ENCODE measurements around the gene DMBT1. TPM values are rescaled to one million over a fixed set of nuclear protein-coding genes. Genes with fewer than 3 reads are reported as not detected.

DMBT1 gene
- total and polyA plus RNA-seq, 2 of the 4 experiments (the other 2 are of a cell fraction): under 0.01 TPM; not detected in 1

DNA sequence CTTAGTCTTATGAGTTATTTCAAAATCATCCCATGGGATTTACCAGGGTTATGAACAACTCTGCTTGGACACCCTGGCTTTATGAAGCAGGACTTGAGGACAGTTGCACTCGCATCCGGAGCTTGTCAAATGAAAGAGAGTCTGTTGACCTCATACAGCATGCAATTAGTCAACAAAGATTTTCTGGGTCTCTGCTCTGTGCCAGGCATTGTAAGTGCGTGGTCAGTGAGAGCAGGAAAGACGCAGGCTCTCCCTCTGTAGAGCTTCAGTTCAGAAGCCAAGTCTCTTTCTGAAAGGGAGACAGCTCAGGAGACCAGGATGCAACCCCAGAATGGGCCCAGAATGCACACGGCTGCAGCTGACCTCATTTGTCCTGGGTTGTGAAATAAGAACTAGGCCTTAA, 45.5 kb upstream of the DMBT1 start:
- CTCF ChIA-PET: interaction anchor here (1.0 kb wide), 1 partner anchor 373 kb away, joined by 3 read pairs; no protein-coding TSS in a partner anchor
- intact Hi-C loops (cut with micrococcal nuclease): no loop called here

More for the DNA sequence above, 45.5 kb upstream of the DMBT1 start:
- Histone ChIP-seq H2AFZ (replicated peaks; ENCODE audit: low read length, poor library complexity) (no peak overlapping the region), H3K4me3 (ENCODE audit: insufficient read depth, low read depth, low read length) (no peak overlapping the region), H2BK15ac (ENCODE audit: low read depth, low read length) (no peak overlapping the region), H3K18ac (ENCODE audit: low read depth, low read length) (no peak overlapping the region), H3K27ac (ENCODE audit: insufficient read depth, low read length) (no peak overlapping the region), H3K9me1 (ENCODE audit: insufficient read depth, low read length) (peaks cover 4% of the 10 kb centered on the region), H4K91ac (ENCODE audit: insufficient read depth, low read depth, low read length) (no peak overlapping the region), H2BK120ac (ENCODE audit: low read depth, low read length) (no peak overlapping the region), H3K36me3 (ENCODE audit: control insufficient read depth, insufficient read depth, low read length) (peaks cover 26% of the 10 kb centered on the region), H2AK5ac (ENCODE audit: low read depth, low read length) (no peak overlapping the region), H3K14ac (replicated peaks; ENCODE audit: low read depth, low read length) (no peak overlapping the region), H3K4ac (ENCODE audit: low read depth, low read length) (no peak overlapping the region), H4K8ac (ENCODE audit: low read depth in 2 of 2, low read length in 2 of 2) (no peak overlapping the region), H2BK5ac (ENCODE audit: low read depth, low read length, poor library complexity, severe bottlenecking) (no peak overlapping the region), H3K23ac (ENCODE audit: low read depth, low read length) (no peak overlapping the region), H3K4me2 (ENCODE audit: low read depth, low read length) (no peak overlapping the region), H3K56ac (ENCODE audit: extremely low read depth, insufficient read depth, low read length) (no peak overlapping the region), H3K4me1 (ENCODE audit: control insufficient read depth, insufficient read depth, low read length) (no peaks in the 10 kb centered on the region), H3K79me1 (ENCODE audit: low read depth in 1 of 2, low read length in 2 of 2) (no peaks in the 10 kb centered on the region), H2BK20ac (ENCODE audit: low read depth, low read length) (no peak overlapping the region), H3K27me3 (ENCODE audit: control insufficient read depth, insufficient read depth, low read length) (no peaks in the 10 kb centered on the region), H4K5ac (ENCODE audit: low read depth, low read length) (no peak overlapping the region), H2AK9ac (replicated peaks; ENCODE audit: low read depth, low read length, poor library complexity) (no peak overlapping the region), H3K9me3 (ENCODE audit: control insufficient read depth, insufficient read depth, low read length) (no peaks in the 10 kb centered on the region), H4K20me1 (ENCODE audit: insufficient read depth, low read length) (no peaks in the 10 kb centered on the region), H3K9ac (ENCODE audit: low read depth, low read length) (no peak overlapping the region)
- no TSS peak for BruUV-seq (replicated peaks)
- POLR2A ChIA-PET (ENCODE audit: unreplicated experiment): no interaction called here
- in situ Hi-C loops (cut with MboI; ENCODE audit: low sequenced_read_pairs): no loop called here
- 100% methylated on average over 4 of the region's 5 CpGs; no CpG with 5 or more reads in 1 of the 2 experiments for WGBS, 2 experiments (ENCODE audit: extremely low coverage in 2 of 2, insufficient read length in 1 of 2)
- ATAC-seq (ENCODE audit: low read depth) (no peak), DNase-seq (no peak)
- dilution Hi-C loops (cut with HindIII; ENCODE audit: low sequenced_read_pairs, unreplicated experiment): no loop called here
- TF ChIP-seq, protein P1, sequence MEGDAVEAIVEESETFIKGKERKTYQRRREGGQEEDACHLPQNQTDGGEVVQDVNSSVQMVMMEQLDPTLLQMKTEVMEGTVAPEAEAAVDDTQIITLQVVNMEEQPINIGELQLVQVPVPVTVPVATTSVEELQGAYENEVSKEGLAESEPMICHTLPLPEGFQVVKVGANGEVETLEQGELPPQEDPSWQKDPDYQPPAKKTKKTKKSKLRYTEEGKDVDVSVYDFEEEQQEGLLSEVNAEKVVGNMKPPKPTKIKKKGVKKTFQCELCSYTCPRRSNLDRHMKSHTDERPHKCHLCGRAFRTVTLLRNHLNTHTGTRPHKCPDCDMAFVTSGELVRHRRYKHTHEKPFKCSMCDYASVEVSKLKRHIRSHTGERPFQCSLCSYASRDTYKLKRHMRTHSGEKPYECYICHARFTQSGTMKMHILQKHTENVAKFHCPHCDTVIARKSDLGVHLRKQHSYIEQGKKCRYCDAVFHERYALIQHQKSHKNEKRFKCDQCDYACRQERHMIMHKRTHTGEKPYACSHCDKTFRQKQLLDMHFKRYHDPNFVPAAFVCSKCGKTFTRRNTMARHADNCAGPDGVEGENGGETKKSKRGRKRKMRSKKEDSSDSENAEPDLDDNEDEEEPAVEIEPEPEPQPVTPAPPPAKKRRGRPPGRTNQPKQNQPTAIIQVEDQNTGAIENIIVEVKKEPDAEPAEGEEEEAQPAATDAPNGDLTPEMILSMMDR (conservative IDR thresholded peaks at IDR 0.05; ENCODE audit: low read depth, low read length): no peak
- TF ChIP-seq SMC3 (IDR thresholded peaks at IDR 0.05; ENCODE audit: low read depth, low read length): no peak

All from IMR-90 (cell line).